GM12891 (cell line): Measurements from ENCODE around the gene LRIG1.

Experiments used
- PAX5 ChIP-seq: IDR thresholded peaks from 2 replicates; pipeline ENCODE4 v1.6.1; 2011; ENCODE audit warnings: low read length, moderate library complexity, mild to moderate bottlenecking; ENCODE audit not compliant: insufficient read depth, severe bottlenecking
- POLR2A ChIP-seq: IDR thresholded peaks from 2 replicates; pipeline ENCODE4 v1.6.1; 2011; ENCODE audit warnings: low read depth, low read length, control low read depth
- POLR2AphosphoS5 ChIP-seq: IDR thresholded peaks from 2 replicates; pipeline ENCODE4 v1.6.1; 2011; ENCODE audit warnings: low read depth, low read length, control low read depth
- SPI1 ChIP-seq: IDR thresholded peaks from 2 replicates; pipeline ENCODE4 v1.6.1; 2011; ENCODE audit warnings: low read depth, low read length, control low read depth
- TAF1 ChIP-seq: IDR thresholded peaks from 2 replicates; pipeline ENCODE4 v1.6.1; 2011; ENCODE audit warnings: low read depth, low read length, control low read depth

GRCh38 chr3:66502245-66502874 lies 1.5 kb upstream of the LRIG1 start:
- TF ChIP-seq TAF1 (no peak), POLR2A (no peak), POLR2AphosphoS5 (no peak), PAX5 (no peak), SPI1 (no peak)
